Psoas muscle (tissue), 8 donors: ENCODE results near the gene RBM20. TPM values are rescaled to one million over a fixed set of nuclear protein-coding genes. Genes with fewer than 3 reads are reported as not detected.

ENCODE experiments used
- ATAC-seq, 4 donors: fragments of 200-7000 bp; cut with Tn5 transposase; one replicate each; pipeline ENCODE4 v1.9.1; 2020; ENCODE audit warnings: moderate library complexity in 3 of 4, mild to moderate bottlenecking in 2 of 4
- DNase-seq, 2 donors: peaks; one replicate each; pipeline ENCODE4 v3.0.0-alpha.2; 2020
- H3K27ac ChIP-seq: fragments of 200-600 bp; one replicate; pipeline ENCODE4 v1.8.0; 2022
- H3K27me3 ChIP-seq, 3 donors: fragments of 200-600 bp in 1 of 3; one replicate each; pipeline versions ENCODE4 v1.6.1 to v1.8.0; 2013 to 2022; ENCODE audit warnings: low read length in 2 of 3, mild to moderate bottlenecking in 2 of 3, moderate library complexity in 1 of 3; ENCODE audit not compliant: insufficient read depth in 3 of 3
- H3K36me3 ChIP-seq, 2 donors: fragments of 200-600 bp in 1 of 2; one replicate each; pipeline versions ENCODE4 v1.6.1 to v1.8.0; 2013 to 2022; ENCODE audit warnings: low read depth in 1 of 2, mild to moderate bottlenecking in 1 of 2, moderate library complexity in 1 of 2; ENCODE audit not compliant: insufficient read depth in 1 of 2
- H3K4me1 ChIP-seq: fragments of 200-600 bp; one replicate; pipeline ENCODE4 v1.8.0; 2022
- H3K4me3 ChIP-seq: fragments of 200-600 bp; one replicate; pipeline ENCODE4 v1.8.0; 2022; ENCODE audit warnings: mild to moderate bottlenecking
- H3K9me3 ChIP-seq: fragments of 200-600 bp; one replicate; pipeline ENCODE4 v1.8.0; 2022
- WGBS, 3 donors: extraction: QIAGEN DNeasy Blood & Tissue Kit; methylation state at CpG; one replicate each; pipeline versions ENCODE4 v1.1.6 to v1.1.7; 2013; 5-methylcytosine and 5-hydroxymethylcytosine counted together
- intact Hi-C, 2 donors: fragments of 100-400 bp; cut with DNase I; formaldehyde crosslinking; loops; one replicate each; pipeline versions ENCODE4 v1.11.0 to v1.14.2; 2022
- polyA plus RNA-seq, 3 donors: library from polyadenylated mRNA; stranded (reverse); fragments of 200-250 nt; gene quantifications; one replicate each; pipeline ENCODE4 v1.2.3, GENCODE V29; 2013
- total RNA-seq, 4 donors: library from RNA; stranded (reverse); fragmentation: NEBNext Ultra II Directional in 2 of 4; extraction: Animal tissue kit (Norgen Biotek cat#: 25700) in 2 of 4; gene quantifications; one replicate each; pipeline versions ENCODE4 v1.2.1 to v1.2.4, GENCODE V29; 2021 to 2023
- TF ChIP-seq, protein P1 (sequence below): fragments of 200-600 bp; IDR thresholded peaks from one replicate; pipeline ENCODE4 v1.8.0; 2022; ENCODE audit warnings: antibody characterized with exemption
- donor health status: healthy with polysubstance abuse.
- donor health status: DM: no; HTN: no; CAD: no; lungs with moderate emphysema.
- donor health status: Bipolar disorder and iron deficiency.
- donor health status: healthy.
- donor health status: DM: yes; HTN: yes; CAD: no.
- donor health status: DM: no; HTN: no; CAD: no.
- donor health status: DM: no; HTN: no; CAD: no.
- donor health status: DM: yes; HTN: yes; CAD: no.

Gene RBM20
- total and polyA plus RNA-seq, 7 donors = 1.6 to 48.8 (median 14.2) TPM

DNA sequence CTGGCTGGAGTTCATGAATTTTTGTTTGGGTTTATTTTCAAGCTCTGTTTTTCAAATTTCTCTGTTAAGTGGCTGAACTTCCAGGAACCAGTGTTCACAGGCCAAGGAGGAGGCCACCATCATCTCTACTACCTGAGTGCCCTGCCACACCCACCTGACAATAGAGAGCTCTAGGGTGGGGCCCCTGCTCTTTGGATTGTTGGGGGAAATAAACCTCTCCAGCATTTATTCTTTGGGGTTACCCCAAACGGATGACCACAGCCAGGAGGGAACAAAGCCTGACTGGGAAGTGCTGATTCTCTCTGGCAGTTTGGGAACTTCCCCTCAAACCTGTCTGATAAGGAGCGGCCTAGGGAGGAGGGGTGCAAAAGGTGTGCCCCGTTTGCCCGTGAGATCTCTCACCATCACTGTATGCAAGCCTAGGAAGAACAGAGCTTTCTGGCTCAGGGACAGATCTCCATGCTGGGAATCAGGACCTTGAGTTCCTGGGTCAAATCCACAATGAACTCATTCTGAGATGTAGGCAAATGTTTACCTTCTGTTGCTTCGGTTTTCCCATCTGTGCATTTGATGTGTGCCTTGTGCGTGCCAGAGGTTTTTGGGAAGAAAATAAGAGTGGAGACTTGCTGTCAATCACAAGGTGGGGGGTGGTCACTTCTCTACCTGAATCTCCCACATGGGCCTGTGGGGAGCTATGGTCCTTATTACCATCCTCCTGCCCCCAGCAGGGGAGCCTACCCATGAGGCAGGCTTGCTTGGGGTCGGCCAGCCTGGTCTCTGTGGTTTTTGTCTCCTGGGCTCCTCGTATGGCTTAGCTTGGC is 199.9 kb downstream of the RBM20 start:
- WGBS, 3 donors = 83 to 88% (median 88%) methylated on average over 8 of the region's 8 CpGs
- ATAC-seq = no peak

DNA sequence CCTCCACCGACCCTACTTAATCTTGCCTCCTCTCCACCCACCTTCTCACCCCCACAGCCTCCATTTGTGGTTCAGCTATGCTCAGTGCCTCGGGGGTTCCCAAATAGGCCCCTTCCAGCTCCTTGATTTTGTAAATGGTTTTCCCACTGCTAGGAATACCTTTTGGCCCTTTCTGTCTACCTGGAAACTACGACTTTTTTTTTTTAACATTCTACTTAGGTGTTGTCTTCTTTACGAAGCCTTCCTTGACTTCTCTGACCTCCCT is 200.4 kb downstream of the RBM20 start:
- ATAC-seq (no peak), DNase-seq (no peak)
- Histone ChIP-seq H3K4me3 (no peak overlapping the region), H3K27ac (no peak overlapping the region), H3K36me3 (peaks cover 0 to 9% of the 10 kb centered on the region in 2 donors), H3K4me1 (no peaks in the 10 kb centered on the region), H3K27me3 (no peaks in the 10 kb centered on the region), H3K9me3 (no peaks in the 10 kb centered on the region)
- TF ChIP-seq, protein P1, sequence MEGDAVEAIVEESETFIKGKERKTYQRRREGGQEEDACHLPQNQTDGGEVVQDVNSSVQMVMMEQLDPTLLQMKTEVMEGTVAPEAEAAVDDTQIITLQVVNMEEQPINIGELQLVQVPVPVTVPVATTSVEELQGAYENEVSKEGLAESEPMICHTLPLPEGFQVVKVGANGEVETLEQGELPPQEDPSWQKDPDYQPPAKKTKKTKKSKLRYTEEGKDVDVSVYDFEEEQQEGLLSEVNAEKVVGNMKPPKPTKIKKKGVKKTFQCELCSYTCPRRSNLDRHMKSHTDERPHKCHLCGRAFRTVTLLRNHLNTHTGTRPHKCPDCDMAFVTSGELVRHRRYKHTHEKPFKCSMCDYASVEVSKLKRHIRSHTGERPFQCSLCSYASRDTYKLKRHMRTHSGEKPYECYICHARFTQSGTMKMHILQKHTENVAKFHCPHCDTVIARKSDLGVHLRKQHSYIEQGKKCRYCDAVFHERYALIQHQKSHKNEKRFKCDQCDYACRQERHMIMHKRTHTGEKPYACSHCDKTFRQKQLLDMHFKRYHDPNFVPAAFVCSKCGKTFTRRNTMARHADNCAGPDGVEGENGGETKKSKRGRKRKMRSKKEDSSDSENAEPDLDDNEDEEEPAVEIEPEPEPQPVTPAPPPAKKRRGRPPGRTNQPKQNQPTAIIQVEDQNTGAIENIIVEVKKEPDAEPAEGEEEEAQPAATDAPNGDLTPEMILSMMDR = no peak
- WGBS, 3 donors = 92 to 98% (median 93%) methylated on average over 4 of the region's 4 CpGs
- intact Hi-C loops = no loop called here

More for the DNA sequence above, 199.9 kb downstream of the RBM20 start:
- Histone ChIP-seq H3K4me3 (no peak overlapping the region), H3K27me3 (no peaks in the 10 kb centered on the region), H3K36me3 (peaks cover 0 to 12% of the 10 kb centered on the region in 2 donors), H3K4me1 (no peaks in the 10 kb centered on the region), H3K9me3 (no peaks in the 10 kb centered on the region), H3K27ac (no peak overlapping the region)
- DNase-seq = no peak
- TF ChIP-seq, protein P1 = no peak
- intact Hi-C loops = no loop called here

DNA sequence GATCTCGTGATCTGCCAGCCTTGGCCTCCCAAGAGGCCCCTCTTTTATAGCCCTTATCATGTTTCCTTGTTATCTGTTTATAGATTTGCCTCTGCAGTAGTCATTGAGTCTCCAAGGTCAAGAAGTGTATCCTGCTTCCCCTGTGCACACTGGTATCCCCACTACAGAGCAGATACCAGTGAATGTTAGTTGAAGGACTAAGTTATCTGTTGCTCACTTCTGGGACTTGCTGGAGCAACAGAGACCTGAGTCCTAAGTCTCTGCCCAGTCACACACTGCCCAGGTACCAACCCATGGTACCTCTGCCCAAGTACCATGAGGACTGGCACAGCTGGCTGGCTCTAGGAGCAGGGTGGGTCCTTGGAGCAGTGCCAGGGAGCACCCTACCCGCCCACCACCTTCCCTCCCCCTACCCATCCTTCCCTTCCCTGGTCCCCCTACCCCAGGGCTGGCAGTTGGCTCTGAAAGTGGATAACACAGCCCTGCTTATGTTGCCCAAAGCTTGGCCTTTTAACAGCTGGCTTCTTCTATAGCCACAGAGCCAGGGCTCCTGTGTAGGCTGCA is 201.1 kb downstream of the RBM20 start:
- TF ChIP-seq, protein P1 = no peak
- WGBS, 3 donors = 71 to 92% (median 73%) methylated on average over 2 of the region's 2 CpGs
- no peaks in the 10 kb centered on the region for H3K4me1 ChIP-seq
- no peak overlapping the region for H3K4me3 ChIP-seq
- no peak for DNase-seq
- no peak for ATAC-seq
- intact Hi-C loops = no loop called here
- no peaks in the 10 kb centered on the region for H3K9me3 ChIP-seq
- peaks cover 0 to 9% of the 10 kb centered on the region in 2 donors for H3K36me3 ChIP-seq
- no peak overlapping the region for H3K27ac ChIP-seq
- no peaks in the 10 kb centered on the region for H3K27me3 ChIP-seq

GRCh38 chr10:110845756-110846620 is 201.9 kb downstream of the RBM20 start:
- no peaks in the 10 kb centered on the region for H3K9me3 ChIP-seq
- no peak overlapping the region for H3K27ac ChIP-seq
- WGBS, 3 donors = 72 to 75% (median 73%) methylated on average over 3 of the region's 3 CpGs
- no peak overlapping the region for H3K4me3 ChIP-seq
- peaks cover 0 to 8% of the 10 kb centered on the region in 2 donors for H3K36me3 ChIP-seq
- no peaks in the 10 kb centered on the region for H3K4me1 ChIP-seq
- intact Hi-C loops = no loop called here
- TF ChIP-seq, protein P1 = no peak
- H3K27me3 ChIP-seq = no peaks in the 10 kb centered on the region
- ATAC-seq = no peak
- DNase-seq = no peak
